A673 (cell line): ENCODE results near the gene LRFN4. TPM values are rescaled to one million over a fixed set of nuclear protein-coding genes. Genes with fewer than 3 reads are reported as not detected.

Experiments
- BruUV-seq: library from RNA; stranded (reverse); fragments of 400-500 nt; replicated peaks from 2 replicates; lab custom pipeline; 2021; lab: Mats Ljungman, UMichigan
- CTCF ChIA-PET: fragments of 300-600 bp; sonication (Branson Sonifier 250); formaldehyde crosslinking; loops from one replicate; lab custom pipeline; 2022; ENCODE audit warnings: antibody characterized with exemption; lab: Charles Lee
- POLR2A ChIA-PET: fragments of 300-600 bp; sonication (Branson Sonifier 250); formaldehyde crosslinking; loops from one replicate; lab custom pipeline; 2022; ENCODE audit warnings: antibody characterized with exemption; ENCODE audit not compliant: low non-redundant PET; lab: Charles Lee
- DNase-seq: peaks from one replicate; pipeline ENCODE4 v3.0.0-alpha.2; 2015; ENCODE audit warnings: low spot score
- H3K27ac ChIP-seq: fragments of 200-600 bp; sonication (generic); 2 replicates; pipeline ENCODE4 v1.5.1; 2016; ENCODE audit warnings: mixed run types, low read depth, mild to moderate bottlenecking, mixed read lengths, antibody characterized with exemption, low read length; ENCODE audit not compliant: poor library complexity, severe bottlenecking
- H3K27me3 ChIP-seq: fragments of 200-600 bp; sonication (generic); replicated peaks from 2 replicates; pipeline ENCODE4 v1.6.1; 2017; ENCODE audit warnings: mixed run types, low read depth, mild to moderate bottlenecking, mixed read lengths, antibody characterized with exemption, low read length; ENCODE audit not compliant: insufficient read depth, poor library complexity
- H3K36me3 ChIP-seq: fragments of 200-600 bp; sonication (generic); 2 replicates; pipeline ENCODE4 v1.6.1; 2016; ENCODE audit warnings: mixed run types, mild to moderate bottlenecking, mixed read lengths, antibody characterized with exemption, low read length; ENCODE audit not compliant: insufficient read depth, poor library complexity, severe bottlenecking
- H3K4me1 ChIP-seq: fragments of 200-600 bp; sonication (generic); 2 replicates; pipeline ENCODE4 v1.6.1; 2017; ENCODE audit warnings: mixed run types, mild to moderate bottlenecking, mixed read lengths, antibody characterized with exemption, low read length; ENCODE audit not compliant: insufficient read depth, poor library complexity, severe bottlenecking
- H3K4me3 ChIP-seq: fragments of 200-600 bp; sonication (generic); 2 replicates; pipeline ENCODE4 v1.5.1; 2016; ENCODE audit warnings: low read depth, mixed run types, mild to moderate bottlenecking, mixed read lengths, low read length; ENCODE audit not compliant: poor library complexity, severe bottlenecking
- H3K9me3 ChIP-seq: fragments of 200-600 bp; sonication (generic); 2 replicates; pipeline ENCODE4 v1.6.1; 2016; ENCODE audit warnings: mixed run types, low read depth, mild to moderate bottlenecking, mixed read lengths, antibody characterized with exemption, low read length; ENCODE audit not compliant: poor library complexity, severe bottlenecking
- CTCF ChIP-seq: fragments of 300-800, 200-600 bp; sonication (generic); conservative IDR thresholded peaks from 2 replicates; pipeline ENCODE4 v1.5.1; 2017; ENCODE audit warnings: low read depth, mild to moderate bottlenecking, antibody characterized with exemption, low read length, moderate library complexity, mixed read lengths
- EZH2 ChIP-seq: fragments of 200-600 bp; sonication (generic); IDR thresholded peaks from 2 replicates; pipeline ENCODE4 v1.6.1; 2017; ENCODE audit warnings: borderline replicate concordance, low read depth, mild to moderate bottlenecking, mixed read lengths, antibody characterized with exemption, low read length; ENCODE audit not compliant: poor library complexity, severe bottlenecking
- intact Hi-C: fragments of 100-400 bp; cut with micrococcal nuclease; formaldehyde crosslinking; loops from one replicate; pipeline ENCODE4 v1.10.0; 2022; ENCODE audit not compliant: unreplicated experiment
- total RNA-seq: library from RNA; stranded (reverse); gene quantifications from 2 replicates; pipeline ENCODE4 v1.2.3, GENCODE V29; 2021

LRFN4 gene
- total RNA-seq, 1 experiment from 2014 or later: 57.2 TPM

GRCh38 chr11:66909181-66909580 is 52.3 kb downstream of the LRFN4 start:
- no peak for TF ChIP-seq CTCF
- TF ChIP-seq EZH2: no peak
- ChIA-PET POLR2A (no interaction called here), CTCF (interaction anchor here (0.6 kb wide), 1 partner anchor 15 kb away, joined by 6 read pairs; no protein-coding TSS in a partner anchor)
- H3K27me3 ChIP-seq: no peaks in the 10 kb centered on the region
- no TSS peak for BruUV-seq
- H3K27ac ChIP-seq: no peak overlapping the region
- H3K4me3 ChIP-seq: no peak overlapping the region
- H3K36me3 ChIP-seq: no peaks in the 10 kb centered on the region
- DNase-seq: no peak
- H3K9me3 ChIP-seq: no peaks in the 10 kb centered on the region
- no peaks in the 10 kb centered on the region for H3K4me1 ChIP-seq
- intact Hi-C loops: no loop called here

- DNase-seq: no peak
- Histone ChIP-seq H3K27me3 (no peaks in the 10 kb centered on the region), H3K36me3 (no peaks in the 10 kb centered on the region), H3K9me3 (no peaks in the 10 kb centered on the region), H3K4me1 (no peaks in the 10 kb centered on the region), H3K27ac (no peak overlapping the region), H3K4me3 (no peak overlapping the region)
- POLR2A ChIA-PET: no interaction called here
- TF ChIP-seq EZH2: no peak
- TF ChIP-seq CTCF: no peak
- intact Hi-C loops: no loop called here
- no TSS peak for BruUV-seq
- CTCF ChIA-PET: no interaction called here
Observed at GRCh38 chr11:66910016-66910415, 53.2 kb downstream of the LRFN4 start.

Other genes starting within 250 kb of the LRFN4 start
- 152 and 162 TPM in 2 replicates for gene RBM14, start 240.4 kb upstream of the LRFN4 start, total RNA-seq
- 238 and 245 TPM in 2 replicates for gene RBM4, start 218.4 kb upstream of the LRFN4 start, total RNA-seq
- 35.0 and 40.5 TPM in 2 replicates for gene RBM4B, start 179.2 kb upstream of the LRFN4 start, total RNA-seq
- 21.1 and 34.4 TPM in 2 replicates for gene SPTBN2, start 127.8 kb upstream of the LRFN4 start, total RNA-seq
- gene RCE1, start 13.6 kb upstream of the LRFN4 start, total RNA-seq: 33.1 and 35.0 TPM in 2 replicates
- gene PC, start 101.3 kb downstream of the LRFN4 start, total RNA-seq: 39.1 and 44.5 TPM in 2 replicates
- gene C11orf86, start 118.2 kb downstream of the LRFN4 start, total RNA-seq: not detected in 2 replicates
- gene SYT12, start 166.1 kb downstream of the LRFN4 start, total RNA-seq: 2.3 and 3.1 TPM in 2 replicates
- 0.83 and 0.88 TPM in 2 replicates for gene RHOD, start 199.8 kb downstream of the LRFN4 start, total RNA-seq